ENCODE data around the gene HEPN1.

HEPN1 gene

DNA sequence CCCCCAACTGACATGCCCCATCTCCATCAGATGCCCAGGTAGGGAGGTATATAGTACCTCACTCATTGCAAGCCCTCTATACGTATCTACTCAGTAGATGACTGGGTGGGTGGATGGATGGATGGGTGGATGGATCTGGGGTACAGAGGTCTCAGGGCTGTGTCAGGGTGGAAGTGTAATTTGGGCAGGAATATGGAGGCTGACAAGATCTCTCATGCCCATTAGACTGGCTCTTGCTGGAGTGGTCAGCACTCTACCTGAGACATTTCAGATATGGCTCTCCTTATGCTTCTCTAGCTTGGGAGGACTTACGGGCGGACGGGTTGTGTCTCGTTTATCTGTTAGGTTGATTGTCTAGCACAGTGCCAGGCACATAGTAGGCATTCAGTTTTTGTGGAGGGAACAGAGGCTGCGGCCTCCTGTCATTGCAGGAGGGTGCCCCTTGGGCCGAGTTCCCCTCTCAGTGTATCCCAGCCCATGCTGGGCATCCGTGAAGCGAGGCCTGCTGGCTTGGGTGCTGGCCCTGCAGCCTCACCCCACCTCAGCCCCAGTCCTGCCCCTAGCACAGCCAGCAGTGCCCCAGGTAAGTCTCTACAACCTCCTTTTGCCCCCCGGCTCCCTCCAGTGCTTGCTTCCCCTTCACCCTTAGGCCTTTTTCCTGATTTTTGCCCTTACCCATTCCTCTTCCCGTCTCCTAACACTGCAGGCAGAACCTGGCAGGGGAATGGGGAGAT, 40.1 kb upstream of the HEPN1 start:
- H3K27ac ChIP-seq = no peak overlapping the region
- TF ChIP-seq, protein P1, sequence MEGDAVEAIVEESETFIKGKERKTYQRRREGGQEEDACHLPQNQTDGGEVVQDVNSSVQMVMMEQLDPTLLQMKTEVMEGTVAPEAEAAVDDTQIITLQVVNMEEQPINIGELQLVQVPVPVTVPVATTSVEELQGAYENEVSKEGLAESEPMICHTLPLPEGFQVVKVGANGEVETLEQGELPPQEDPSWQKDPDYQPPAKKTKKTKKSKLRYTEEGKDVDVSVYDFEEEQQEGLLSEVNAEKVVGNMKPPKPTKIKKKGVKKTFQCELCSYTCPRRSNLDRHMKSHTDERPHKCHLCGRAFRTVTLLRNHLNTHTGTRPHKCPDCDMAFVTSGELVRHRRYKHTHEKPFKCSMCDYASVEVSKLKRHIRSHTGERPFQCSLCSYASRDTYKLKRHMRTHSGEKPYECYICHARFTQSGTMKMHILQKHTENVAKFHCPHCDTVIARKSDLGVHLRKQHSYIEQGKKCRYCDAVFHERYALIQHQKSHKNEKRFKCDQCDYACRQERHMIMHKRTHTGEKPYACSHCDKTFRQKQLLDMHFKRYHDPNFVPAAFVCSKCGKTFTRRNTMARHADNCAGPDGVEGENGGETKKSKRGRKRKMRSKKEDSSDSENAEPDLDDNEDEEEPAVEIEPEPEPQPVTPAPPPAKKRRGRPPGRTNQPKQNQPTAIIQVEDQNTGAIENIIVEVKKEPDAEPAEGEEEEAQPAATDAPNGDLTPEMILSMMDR (conservative IDR thresholded peaks at IDR 0.05) = no peak

DNA sequence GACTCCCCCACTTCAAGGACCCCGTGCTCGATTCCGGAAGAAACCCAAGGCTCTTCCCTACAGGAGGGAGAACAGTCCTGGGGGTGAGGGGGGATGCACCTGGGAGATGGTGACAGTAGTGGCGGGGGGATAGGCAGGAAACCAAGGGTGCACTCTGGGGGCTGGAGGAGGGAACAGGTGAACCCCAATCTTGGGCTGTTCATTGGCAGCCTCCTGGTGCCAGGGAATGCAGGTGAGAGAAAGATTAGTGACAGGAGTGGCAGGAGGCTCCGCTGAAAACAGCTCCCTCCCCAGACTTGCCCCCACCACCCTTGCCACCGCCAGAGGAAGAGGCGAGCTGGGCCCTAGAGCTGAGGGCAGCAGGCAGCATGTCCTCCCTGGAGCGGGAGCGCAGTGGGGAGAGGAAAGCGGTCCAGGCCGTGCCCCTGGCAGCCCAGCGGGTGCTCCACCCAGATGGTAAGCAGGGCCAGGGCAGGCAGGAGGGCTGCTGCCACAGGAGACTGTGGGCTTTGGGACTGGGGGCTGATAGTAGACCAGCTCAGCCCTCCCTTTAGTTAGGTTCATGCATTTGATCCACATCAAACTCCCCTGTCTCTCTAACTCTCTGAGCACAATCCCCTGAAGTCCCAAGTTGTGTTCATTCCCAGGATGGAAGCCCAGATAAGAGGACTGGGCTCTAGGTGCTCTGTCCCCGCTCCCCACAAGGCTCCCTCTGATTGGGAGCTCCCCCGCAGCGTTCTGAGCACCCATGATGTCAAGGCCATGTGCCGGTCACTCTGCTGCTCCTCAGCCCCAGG, 39.4 kb upstream of the HEPN1 start:
- TF ChIP-seq, protein P1 (conservative IDR thresholded peaks at IDR 0.05) = no peak
- H3K27ac ChIP-seq = no peak overlapping the region; the same call in 1 of the 2 replicates

DNA sequence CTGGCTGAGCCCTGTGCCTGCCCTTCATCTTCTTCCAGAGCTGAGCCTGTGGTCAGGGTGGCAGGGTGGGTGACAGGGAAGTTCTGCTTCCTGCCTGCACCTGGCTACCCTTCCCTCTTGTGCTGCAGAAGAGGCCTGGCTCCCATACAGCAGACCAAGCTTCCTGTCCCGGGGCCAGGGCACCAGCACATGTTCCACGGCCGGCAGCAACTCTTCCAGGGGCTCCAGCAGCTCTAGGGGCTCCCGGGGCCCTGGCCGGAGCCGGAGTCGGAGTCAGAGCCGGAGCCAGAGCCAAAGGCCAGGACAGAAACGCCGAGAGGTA, 38.8 kb upstream of the HEPN1 start:
- no peak overlapping the region; the same call in 1 of the 2 replicates for H3K27ac ChIP-seq
- TF ChIP-seq, protein P1 (conservative IDR thresholded peaks at IDR 0.05) = no peak

DNA sequence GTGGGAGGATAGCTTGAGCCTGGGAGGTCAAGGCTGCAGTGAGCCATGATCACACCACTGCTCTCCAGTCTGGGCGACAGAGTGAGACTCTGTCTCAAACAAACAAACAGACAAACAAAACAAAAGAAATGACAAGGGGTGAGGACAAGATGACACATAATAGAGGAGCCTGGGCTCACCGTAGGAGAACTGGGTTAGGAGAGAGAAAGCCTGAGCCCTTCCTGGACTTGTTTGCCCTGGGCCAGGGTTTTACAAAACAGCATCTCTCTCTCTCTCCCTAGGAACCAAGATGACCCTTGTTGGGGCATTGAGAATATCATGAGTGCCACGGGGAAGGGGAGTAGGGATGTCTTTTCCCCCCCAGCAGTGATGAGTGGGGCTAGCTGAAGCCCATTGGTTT, 38.1 kb upstream of the HEPN1 start:
- H3K27ac ChIP-seq = peak overlapping the region; percentile 80; the same call in 1 of the 2 replicates
- TF ChIP-seq, protein P1 (conservative IDR thresholded peaks at IDR 0.05) = no peak

DNA sequence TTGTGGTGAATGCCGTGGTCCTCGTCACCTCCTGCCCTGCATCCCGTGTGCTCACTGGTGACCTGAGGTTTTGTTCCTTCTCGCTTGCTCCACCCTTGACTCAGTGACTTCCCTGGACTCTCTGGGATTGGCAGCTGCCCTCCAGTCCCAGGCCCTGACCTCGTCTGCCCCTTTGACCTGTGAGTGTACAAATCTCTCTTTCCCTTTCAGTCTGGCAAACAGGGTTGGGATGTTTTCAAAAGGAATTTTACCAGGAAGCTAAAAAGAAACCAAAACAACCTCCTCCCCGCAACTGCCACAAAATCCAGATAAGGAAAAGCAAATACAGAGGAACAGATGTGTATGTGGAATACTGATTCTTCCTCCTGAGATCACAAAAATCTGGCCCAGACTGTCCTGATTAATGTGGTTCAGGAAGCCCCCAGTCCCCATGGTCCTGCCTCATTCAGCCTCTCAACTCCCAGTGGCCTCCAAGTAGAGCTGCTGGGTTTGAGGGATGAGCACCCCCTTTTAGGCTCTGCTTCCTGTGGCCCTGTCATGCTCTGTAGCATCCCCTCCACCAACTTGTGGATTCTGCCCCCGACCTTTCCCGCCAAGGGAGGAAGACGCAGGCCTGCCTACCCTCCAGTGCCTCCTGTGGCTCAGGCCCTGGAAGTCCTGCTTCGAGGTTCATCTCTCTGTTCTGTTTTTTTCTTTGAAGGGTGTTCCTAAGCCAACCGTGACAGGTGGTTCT, 36.5 kb upstream of the HEPN1 start:
- peak overlapping the region; percentile 80 for H3K27ac ChIP-seq
- TF ChIP-seq, protein P1 (conservative IDR thresholded peaks at IDR 0.05) = no peak

DNA sequence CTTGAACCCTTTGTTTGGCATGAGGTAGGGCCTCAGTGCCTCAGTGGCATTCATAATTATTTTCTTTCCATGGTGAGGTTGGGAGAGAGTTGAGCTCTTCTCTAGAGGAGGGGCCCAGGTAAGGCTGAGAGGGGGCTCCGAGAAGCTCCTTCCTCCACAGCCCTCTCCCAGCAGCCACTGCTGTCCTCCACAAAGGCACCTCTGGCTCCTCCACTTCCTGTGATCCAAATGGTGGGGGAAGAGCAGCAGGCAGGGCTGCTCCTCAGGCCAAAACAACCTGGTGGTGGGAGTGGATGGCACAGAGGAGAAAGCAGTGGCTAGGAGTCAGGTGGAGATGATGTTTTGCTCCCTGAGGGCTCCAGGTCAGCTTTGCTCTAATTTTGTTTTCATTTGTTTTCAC, 34.7 kb upstream of the HEPN1 start:
- no peak overlapping the region; the same call in 1 of the 2 replicates for H3K27ac ChIP-seq
- TF ChIP-seq, protein P1 (conservative IDR thresholded peaks at IDR 0.05) = no peak

All from VCaP (cell line).